Stimulated activated CD8-positive, alpha-beta memory T cell treated with anti-CD3 and anti-CD28 coated beads, Interleukin-15, amount 100 ng/mL, for 24 hours (primary cell): ENCODE measurements around the gene ANHX.
"Not testable (repeated sequence)": the region's sequence is repeated elsewhere in the genome, so short reads cannot be mapped to it uniquely, and the experiment has no call there.

Experiments used
- DNase-seq: peaks from one replicate; pipeline ENCODE4 v3.0.0-alpha.2; 2020; ENCODE audit warnings: low read depth

The ANHX gene

GRCh38 chr12:133235401-133236112, at the start of gene ANHX:
Gene ANHX (minus strand): TSS chr12:133235877. CDS start chr12:133234356, 1,521 bp downstream.
- DNase-seq = no peak

- DNase-seq = not testable (repeated sequence)
These were observed 29.0 kb upstream of the ANHX start for GRCh38 chr12:133264668-133265067.

GRCh38 chr12:133264173-133264572, 28.5 kb upstream of the ANHX start:
- no peak for DNase-seq

GRCh38 chr12:133256321-133256720, 20.6 kb upstream of the ANHX start:
- DNase-seq = no peak

GRCh38 chr12:133255833-133256232, 20.2 kb upstream of the ANHX start:
- DNase-seq = not testable (repeated sequence)

GRCh38 chr12:133251732-133252131, 16.1 kb upstream of the ANHX start:
- no peak for DNase-seq

- DNase-seq = no peak
These were observed 879 bp upstream of the ANHX start for GRCh38 chr12:133236556-133236955.

GRCh38 chr12:133236144-133236543, 467 bp upstream of the ANHX start:
- no peak for DNase-seq

- no peak for DNase-seq
These were observed 706 bp downstream of the ANHX start for GRCh38 chr12:133234971-133235370.

- DNase-seq = no peak
These were observed 1.6 kb downstream of the ANHX start for GRCh38 chr12:133233993-133234564.

GRCh38 chr12:133233006-133233405, 2.7 kb downstream of the ANHX start:
- DNase-seq = no peak

- DNase-seq = no peak
These were observed 4.7 kb downstream of the ANHX start for GRCh38 chr12:133231001-133231400.

- DNase-seq = no peak
These were observed 8.3 kb downstream of the ANHX start for GRCh38 chr12:133227281-133227852.

GRCh38 chr12:133226690-133227089, 9.0 kb downstream of the ANHX start:
- no peak for DNase-seq

GRCh38 chr12:133225527-133225926, 10.2 kb downstream of the ANHX start:
- DNase-seq = no peak

- no peak for DNase-seq
These were observed 13.5 kb downstream of the ANHX start for GRCh38 chr12:133222211-133222610.

GRCh38 chr12:133221241-133221640, 14.4 kb downstream of the ANHX start:
- DNase-seq = no peak

- DNase-seq = no peak
These were observed 15.2 kb downstream of the ANHX start for GRCh38 chr12:133220521-133220920.

GRCh38 chr12:133217219-133217618, 18.5 kb downstream of the ANHX start:
- no peak for DNase-seq

- no peak for DNase-seq
These were observed 20.0 kb downstream of the ANHX start for GRCh38 chr12:133215724-133216123.

GRCh38 chr12:133206390-133206789, 29.3 kb downstream of the ANHX start:
- no peak for DNase-seq

GRCh38 chr12:133204264-133204603, 31.4 kb downstream of the ANHX start:
- no peak for DNase-seq

- no peak for DNase-seq
These were observed 32.1 kb downstream of the ANHX start for GRCh38 chr12:133203344-133204263.
